Peyer's patch (tissue), 4 donors: ENCODE results near the gene ATP13A2. TPM values are rescaled to one million over a fixed set of nuclear protein-coding genes. Genes with fewer than 3 reads are reported as not detected.

Experiments
- DNase-seq, 3 donors: peaks; one replicate each; pipeline ENCODE4 v3.0.0-alpha.2; 2017 to 2019
- H3K27ac ChIP-seq, 4 donors: fragments of 200-600 bp; sonication (generic); one replicate each; pipeline ENCODE4 v1.5.1; 2016 to 2019
- H3K27me3 ChIP-seq, 2 donors: fragments of 200-600 bp; sonication (generic); one replicate each; pipeline ENCODE4 v1.5.1; 2019
- H3K36me3 ChIP-seq, 3 donors: fragments of 200-600 bp; sonication (generic); one replicate each; pipeline ENCODE4 v1.5.1; 2016 to 2019
- H3K4me1 ChIP-seq, 4 donors: fragments of 200-600 bp; sonication (generic); one replicate each; pipeline ENCODE4 v1.5.1; 2016 to 2019
- H3K4me3 ChIP-seq, 4 donors: fragments of 200-600 bp; sonication (generic); 1 replicate in 3 of 4; 2 replicates in 1 of 4; pipeline ENCODE4 v1.5.1; 2016 to 2019; ENCODE audit warnings: mild to moderate bottlenecking in 1 of 4
- H3K9me3 ChIP-seq, 4 donors: fragments of 200-600 bp; sonication (generic); one replicate each; pipeline ENCODE4 v1.5.1; 2016 to 2019; ENCODE audit warnings: mild to moderate bottlenecking in 1 of 4
- POLR2A ChIP-seq, 2 donors: fragments of 450-650 bp; IDR thresholded peaks; one replicate each; pipeline ENCODE4 v1.5.1; 2017; ENCODE audit warnings: antibody characterized with exemption in 2 of 2, mild to moderate bottlenecking in 2 of 2, moderate library complexity in 2 of 2
- total RNA-seq, 4 donors: library from RNA; depleted of rRNA; stranded (reverse); fragments of >200 nt; gene quantifications; one replicate each; pipeline ENCODE4 v1.1.0, GENCODE V29; 2016
- TF ChIP-seq, protein P1 (sequence below), 6 experiments: fragments of 450-650 bp in 4 of 6; fragments of 200-600 bp in 2 of 6; sonication (generic) in 1 of 6; IDR thresholded peaks; one replicate each; pipeline ENCODE4 v1.5.1; 2017 to 2019; ENCODE audit warnings: antibody characterized with exemption in 6 of 6, mild to moderate bottlenecking in 3 of 6, moderate library complexity in 1 of 6

ATP13A2 gene
- total RNA-seq, 4 donors from 2014 or later, result 20.6 to 58.0 (median 44.5) TPM

DNA sequence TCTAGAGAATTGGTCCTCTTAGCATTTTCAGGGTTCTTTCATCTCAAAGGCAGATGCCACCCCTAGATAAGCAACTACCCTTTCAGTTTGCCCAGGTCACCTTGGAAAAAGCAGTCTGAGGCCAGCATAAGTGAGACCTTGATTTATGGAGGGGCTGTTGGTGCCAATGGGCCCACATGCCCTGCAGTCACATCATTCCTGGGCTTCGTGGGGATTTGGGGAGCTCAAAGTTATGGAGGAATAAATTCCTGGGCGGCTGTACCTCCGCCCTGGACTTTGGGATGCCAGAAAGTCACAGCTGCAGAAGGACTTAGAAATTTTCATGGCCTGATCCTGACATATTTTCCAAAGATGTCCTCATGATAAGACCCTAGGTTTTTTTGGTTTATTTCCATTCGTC is 44.8 kb upstream of the ATP13A2 start:
- DNase-seq, result no peak
- no peak overlapping the region for H3K27ac ChIP-seq
- peaks cover 0 to 18% (median 10%) of the 10 kb centered on the region in 4 donors for H3K4me1 ChIP-seq
- no peak overlapping the region for H3K4me3 ChIP-seq
- no peaks in the 10 kb centered on the region for H3K27me3 ChIP-seq
- H3K36me3 ChIP-seq, result peaks cover 0 to 3% (median 0%) of the 10 kb centered on the region in 3 donors
- TF ChIP-seq, protein P1, sequence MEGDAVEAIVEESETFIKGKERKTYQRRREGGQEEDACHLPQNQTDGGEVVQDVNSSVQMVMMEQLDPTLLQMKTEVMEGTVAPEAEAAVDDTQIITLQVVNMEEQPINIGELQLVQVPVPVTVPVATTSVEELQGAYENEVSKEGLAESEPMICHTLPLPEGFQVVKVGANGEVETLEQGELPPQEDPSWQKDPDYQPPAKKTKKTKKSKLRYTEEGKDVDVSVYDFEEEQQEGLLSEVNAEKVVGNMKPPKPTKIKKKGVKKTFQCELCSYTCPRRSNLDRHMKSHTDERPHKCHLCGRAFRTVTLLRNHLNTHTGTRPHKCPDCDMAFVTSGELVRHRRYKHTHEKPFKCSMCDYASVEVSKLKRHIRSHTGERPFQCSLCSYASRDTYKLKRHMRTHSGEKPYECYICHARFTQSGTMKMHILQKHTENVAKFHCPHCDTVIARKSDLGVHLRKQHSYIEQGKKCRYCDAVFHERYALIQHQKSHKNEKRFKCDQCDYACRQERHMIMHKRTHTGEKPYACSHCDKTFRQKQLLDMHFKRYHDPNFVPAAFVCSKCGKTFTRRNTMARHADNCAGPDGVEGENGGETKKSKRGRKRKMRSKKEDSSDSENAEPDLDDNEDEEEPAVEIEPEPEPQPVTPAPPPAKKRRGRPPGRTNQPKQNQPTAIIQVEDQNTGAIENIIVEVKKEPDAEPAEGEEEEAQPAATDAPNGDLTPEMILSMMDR (IDR thresholded peaks at IDR 0.05), result no peak
- no peak for TF ChIP-seq POLR2A (IDR thresholded peaks at IDR 0.05)
- H3K9me3 ChIP-seq, result no peaks in the 10 kb centered on the region

DNA sequence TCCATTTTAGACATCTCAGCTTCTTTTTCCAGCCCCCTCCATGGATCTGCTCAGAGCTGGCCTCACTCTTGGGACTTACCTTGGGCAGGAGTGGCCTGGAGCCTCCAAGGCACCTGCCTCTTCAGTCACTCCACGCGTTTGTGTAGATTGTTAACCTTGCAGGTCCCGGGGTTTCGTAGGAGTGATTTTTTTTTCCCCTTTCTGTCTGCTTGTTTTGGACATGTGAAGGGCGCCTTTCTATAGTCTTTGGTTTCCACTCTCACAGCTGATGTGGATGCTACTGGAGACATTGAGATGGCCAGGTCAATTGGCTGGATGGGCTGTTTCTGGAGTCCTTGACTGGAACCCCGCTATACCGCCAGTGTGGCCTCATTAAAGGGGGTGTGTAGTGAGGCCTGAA is 44.1 kb upstream of the ATP13A2 start:
- TF ChIP-seq POLR2A (IDR thresholded peaks at IDR 0.05), result no peak
- TF ChIP-seq, protein P1 (IDR thresholded peaks at IDR 0.05), result no peak
- Histone ChIP-seq H3K9me3 (no peaks in the 10 kb centered on the region), H3K27me3 (no peaks in the 10 kb centered on the region), H3K36me3 (peaks cover 0 to 3% (median 0%) of the 10 kb centered on the region in 3 donors), H3K4me3 (no peak overlapping the region), H3K4me1 (peaks cover 0 to 19% (median 10%) of the 10 kb centered on the region in 4 donors), H3K27ac (no peak overlapping the region)
- no peak for DNase-seq

DNA sequence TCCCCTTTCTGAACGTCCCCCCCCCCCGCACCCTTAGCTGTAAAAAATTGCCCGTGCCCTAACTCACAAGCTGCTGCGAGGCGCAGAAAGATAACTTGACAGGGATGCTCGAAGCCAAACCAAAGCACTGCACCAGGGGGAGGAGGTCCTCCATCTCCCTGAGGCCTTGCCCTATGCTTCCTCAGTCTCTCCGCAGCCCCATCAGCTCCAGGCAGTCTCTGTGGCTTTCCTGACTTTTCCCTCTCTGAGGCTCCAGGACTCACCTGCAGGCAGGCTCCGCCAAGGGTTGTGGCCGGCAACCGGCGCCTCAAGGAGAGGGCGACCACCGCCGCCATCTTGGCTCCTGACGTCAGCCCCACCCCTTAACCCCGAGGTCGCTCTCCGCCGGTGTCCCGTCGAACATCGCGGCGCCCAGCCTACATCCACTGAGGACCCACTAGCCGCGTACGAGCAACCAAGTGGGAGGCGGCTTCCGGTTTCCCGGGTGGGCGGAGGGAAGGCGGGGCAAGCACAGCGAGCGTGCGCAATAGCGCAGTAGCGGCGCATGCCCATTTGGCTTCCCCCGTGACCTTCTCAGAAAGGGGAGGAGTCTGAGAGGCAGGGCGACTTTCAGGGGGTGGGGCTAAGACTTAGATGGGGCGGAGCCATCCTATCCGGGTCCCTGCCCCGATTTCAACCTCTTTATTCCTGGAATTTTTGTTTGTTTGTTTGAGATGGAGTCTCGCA is 42.1 kb upstream of the ATP13A2 start, which contains the start of gene SDHB:
TSS of gene SDHB (minus strand) at position 348 of the 726 bp plus-strand sequence. CDS start at position 335, 13 bp downstream.
- Histone ChIP-seq H3K27ac (peak within 1 kb of the TSS; percentile 83 to 91 (median 88)), H3K27me3 (no peaks in the 10 kb centered on the region), H3K9me3 (no peaks in the 10 kb centered on the region), H3K36me3 (peaks cover 0 to 16% (median 0%) of the 10 kb centered on the region in 3 donors), H3K4me1 (peaks cover 0 to 19% (median 10%) of the 10 kb centered on the region in 4 donors), H3K4me3 (peak within 1 kb of the TSS; percentile 70 to 85 (median 76))
- peak; percentile 98 to 99 (median 99) for DNase-seq
- TF ChIP-seq, protein P1 (IDR thresholded peaks at IDR 0.05), result no peak
- peak; percentile 94 to 98 for TF ChIP-seq POLR2A (IDR thresholded peaks at IDR 0.05)

DNA sequence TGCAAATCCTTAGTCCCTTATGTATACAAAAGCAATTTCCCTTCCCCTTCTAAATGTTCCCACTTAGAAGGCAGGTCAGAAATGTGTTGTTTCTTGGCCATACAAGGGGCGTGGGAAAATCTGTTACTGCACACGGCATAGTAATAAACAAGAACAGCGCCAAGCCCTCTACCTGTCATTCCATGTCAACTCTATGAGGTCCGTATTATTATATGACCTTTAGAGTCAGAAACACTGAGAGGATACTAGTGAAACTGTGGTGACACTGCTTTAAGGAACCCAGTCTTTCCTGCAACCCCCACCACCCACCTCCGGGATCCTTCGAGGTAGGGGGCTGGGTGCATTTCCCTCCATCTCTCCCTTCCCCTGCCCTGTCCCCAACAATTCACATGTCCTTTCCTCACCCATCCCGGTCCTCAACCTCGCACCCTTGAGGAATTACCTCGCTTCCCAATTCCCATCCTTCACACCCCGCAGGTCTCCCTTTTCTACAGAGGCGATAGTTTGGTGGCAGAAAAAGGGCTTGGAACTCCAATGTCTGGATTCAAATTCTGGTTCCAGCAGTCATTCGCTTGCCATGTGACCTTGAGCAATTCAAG is 41.5 kb upstream of the ATP13A2 start:
- Histone ChIP-seq H3K4me1 (peaks cover 0 to 19% (median 10%) of the 10 kb centered on the region in 4 donors), H3K27me3 (no peaks in the 10 kb centered on the region), H3K9me3 (no peaks in the 10 kb centered on the region), H3K36me3 (peaks cover 0 to 16% (median 0%) of the 10 kb centered on the region in 3 donors), H3K27ac (peak overlapping the region; percentile 83 to 91 (median 88)), H3K4me3 (peak overlapping the region; percentile 70 to 85 (median 76))
- no peak for TF ChIP-seq POLR2A (IDR thresholded peaks at IDR 0.05)
- TF ChIP-seq, protein P1 (IDR thresholded peaks at IDR 0.05), result peak in 1 of 6 experiments; percentile 6
- DNase-seq, result no peak

DNA sequence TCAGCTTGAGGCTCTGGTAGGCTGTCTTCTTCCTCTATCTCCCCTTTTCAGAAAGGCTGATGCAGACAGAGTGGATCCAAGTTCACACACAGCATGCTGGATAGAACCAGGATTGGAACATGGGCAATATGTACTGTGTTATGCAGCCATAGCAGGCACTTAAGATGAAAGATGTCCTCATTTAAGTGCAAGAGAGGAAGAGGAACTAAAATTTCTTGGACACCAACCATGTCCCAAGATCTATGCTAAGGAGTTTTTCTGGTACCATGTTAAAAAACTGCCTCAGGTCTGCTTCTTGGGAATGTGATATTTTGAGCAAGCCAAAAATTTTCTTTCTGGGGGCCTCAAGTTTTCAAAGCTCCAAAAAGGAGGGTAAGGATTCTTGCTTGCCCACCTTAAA is 40.9 kb upstream of the ATP13A2 start:
- Histone ChIP-seq H3K27me3 (no peaks in the 10 kb centered on the region), H3K4me3 (peak overlapping the region in 2 of 4 donors; percentile 80 to 85), H3K4me1 (peaks cover 0 to 19% (median 10%) of the 10 kb centered on the region in 4 donors), H3K9me3 (no peaks in the 10 kb centered on the region), H3K27ac (peak overlapping the region in 3 of 4 donors; percentile 87 to 91 (median 89)), H3K36me3 (peaks cover 0 to 16% (median 0%) of the 10 kb centered on the region in 3 donors)
- no peak for TF ChIP-seq POLR2A (IDR thresholded peaks at IDR 0.05)
- TF ChIP-seq, protein P1 (IDR thresholded peaks at IDR 0.05), result no peak
- no peak for DNase-seq
